Neural progenitor cell (in vitro differentiated cells): ENCODE measurements around the gene UBE2D2.

Experiments
- EZH2phosphoT487 ChIP-seq: fragments of 200-600 bp; sonication (generic); IDR thresholded peaks from 2 replicates; pipeline ENCODE4 v1.6.1; 2017; ENCODE audit warnings: antibody characterized with exemption
- TF ChIP-seq, protein P1 (sequence below): fragments of 200-600 bp; sonication (generic); IDR thresholded peaks from 2 replicates; pipeline ENCODE4 v1.5.1; 2017; ENCODE audit warnings: antibody characterized with exemption, mild to moderate bottlenecking

DNA sequence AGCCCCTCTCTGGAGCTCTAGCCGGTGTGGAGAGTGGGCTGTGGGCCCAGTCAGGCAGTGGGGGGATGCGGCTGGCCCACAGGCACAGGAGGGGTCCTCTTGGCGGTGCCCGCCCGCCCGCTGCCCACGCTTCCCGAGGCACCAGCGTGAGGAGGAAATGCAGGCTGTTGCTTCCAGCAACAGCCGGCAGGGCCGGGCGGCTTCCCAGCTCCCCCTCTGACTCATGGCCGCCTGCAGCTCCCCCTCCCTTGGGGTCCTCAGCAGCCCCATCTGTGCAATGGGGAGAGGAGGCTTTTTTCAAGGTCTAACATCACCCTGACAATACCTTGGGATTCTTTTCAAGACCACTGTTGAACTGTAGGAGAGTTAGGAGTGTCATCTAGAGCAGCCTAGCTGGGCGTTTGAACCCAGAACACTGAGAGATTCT, 97.4 kb downstream of the UBE2D2 start:
- TF ChIP-seq, protein P1, sequence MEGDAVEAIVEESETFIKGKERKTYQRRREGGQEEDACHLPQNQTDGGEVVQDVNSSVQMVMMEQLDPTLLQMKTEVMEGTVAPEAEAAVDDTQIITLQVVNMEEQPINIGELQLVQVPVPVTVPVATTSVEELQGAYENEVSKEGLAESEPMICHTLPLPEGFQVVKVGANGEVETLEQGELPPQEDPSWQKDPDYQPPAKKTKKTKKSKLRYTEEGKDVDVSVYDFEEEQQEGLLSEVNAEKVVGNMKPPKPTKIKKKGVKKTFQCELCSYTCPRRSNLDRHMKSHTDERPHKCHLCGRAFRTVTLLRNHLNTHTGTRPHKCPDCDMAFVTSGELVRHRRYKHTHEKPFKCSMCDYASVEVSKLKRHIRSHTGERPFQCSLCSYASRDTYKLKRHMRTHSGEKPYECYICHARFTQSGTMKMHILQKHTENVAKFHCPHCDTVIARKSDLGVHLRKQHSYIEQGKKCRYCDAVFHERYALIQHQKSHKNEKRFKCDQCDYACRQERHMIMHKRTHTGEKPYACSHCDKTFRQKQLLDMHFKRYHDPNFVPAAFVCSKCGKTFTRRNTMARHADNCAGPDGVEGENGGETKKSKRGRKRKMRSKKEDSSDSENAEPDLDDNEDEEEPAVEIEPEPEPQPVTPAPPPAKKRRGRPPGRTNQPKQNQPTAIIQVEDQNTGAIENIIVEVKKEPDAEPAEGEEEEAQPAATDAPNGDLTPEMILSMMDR = no peak
- no peak for TF ChIP-seq EZH2phosphoT487
